ENCODE measurements around the gene SMARCA2.

The SMARCA2 gene

GRCh38 chr9:2132484-2133082 is 117.4 kb downstream of the SMARCA2 start:
- Histone ChIP-seq H4K20me1 (ENCODE audit: insufficient read depth, low read length, poor library complexity, severe bottlenecking) (no peaks in the 10 kb centered on the region), H3K9ac (ENCODE audit: low read depth, low read length, poor library complexity, severe bottlenecking) (no peak overlapping the region), H3K27me3 (ENCODE audit: insufficient read depth, low read length, poor library complexity, severe bottlenecking) (no peaks in the 10 kb centered on the region), H3K79me2 (ENCODE audit: insufficient read depth, low read length) (peaks cover 9% of the 10 kb centered on the region; the same call in 1 of the 2 replicates), H3F3A (ENCODE audit: low read depth) (no peaks in the 10 kb centered on the region), H3K9me3 (ENCODE audit: insufficient read depth, low read depth, low read length) (no peaks in the 10 kb centered on the region), H2AFZ (ENCODE audit: low read length) (no peak overlapping the region), H3K4me1 (ENCODE audit: insufficient read depth, low read length, poor library complexity, severe bottlenecking) (no peaks in the 10 kb centered on the region), H3K4me3 (ENCODE audit: low read length, poor library complexity, severe bottlenecking) (no peak overlapping the region), H3K9me2 (replicated peaks; ENCODE audit: low read depth, low read length) (no peaks in the 10 kb centered on the region), H3K4me2 (ENCODE audit: low read depth, low read length, poor library complexity, severe bottlenecking) (no peak overlapping the region), H3K36me3 (ENCODE audit: insufficient read depth, low read length) (peaks cover 61% of the 10 kb centered on the region; the same call in 1 of the 2 replicates)
- TF ChIP-seq EZH2phosphoT487 (IDR thresholded peaks at IDR 0.05; ENCODE audit: borderline replicate concordance) (no peak), CTCF (conservative IDR thresholded peaks at IDR 0.05; ENCODE audit: low read length) (peak; percentile 76)

GRCh38 chr9:2134391-2134790 is 119.2 kb downstream of the SMARCA2 start:
- no peak overlapping the region for H3K4me3 ChIP-seq (ENCODE audit: low read length, poor library complexity, severe bottlenecking)
- no peak overlapping the region for H3K4me2 ChIP-seq (ENCODE audit: low read depth, low read length, poor library complexity, severe bottlenecking)
- H3K4me1 ChIP-seq (ENCODE audit: insufficient read depth, low read length, poor library complexity, severe bottlenecking) = no peaks in the 10 kb centered on the region
- no peak for TF ChIP-seq EZH2phosphoT487 (IDR thresholded peaks at IDR 0.05; ENCODE audit: borderline replicate concordance)
- no peak for TF ChIP-seq CTCF (conservative IDR thresholded peaks at IDR 0.05; ENCODE audit: low read length)
- no peaks in the 10 kb centered on the region for H3K9me3 ChIP-seq (ENCODE audit: insufficient read depth, low read depth, low read length)
- peaks cover 56% of the 10 kb centered on the region; the same call in 1 of the 2 replicates for H3K36me3 ChIP-seq (ENCODE audit: insufficient read depth, low read length)
- H4K20me1 ChIP-seq (ENCODE audit: insufficient read depth, low read length, poor library complexity, severe bottlenecking) = no peaks in the 10 kb centered on the region
- no peaks in the 10 kb centered on the region for H3K9me2 ChIP-seq (replicated peaks; ENCODE audit: low read depth, low read length)
- no peaks in the 10 kb centered on the region for H3K27me3 ChIP-seq (ENCODE audit: insufficient read depth, low read length, poor library complexity, severe bottlenecking)
- H3K9ac ChIP-seq (ENCODE audit: low read depth, low read length, poor library complexity, severe bottlenecking) = no peak overlapping the region
- H3F3A ChIP-seq (ENCODE audit: low read depth) = no peaks in the 10 kb centered on the region
- H2AFZ ChIP-seq (ENCODE audit: low read length) = no peak overlapping the region
- H3K79me2 ChIP-seq (ENCODE audit: insufficient read depth, low read length) = peaks cover 11% of the 10 kb centered on the region; the same call in 1 of the 2 replicates

- H3K9ac ChIP-seq (ENCODE audit: low read depth, low read length, poor library complexity, severe bottlenecking) = no peak overlapping the region
- H3K79me2 ChIP-seq (ENCODE audit: insufficient read depth, low read length) = peaks cover 14% of the 10 kb centered on the region; the same call in 1 of the 2 replicates
- H3K4me2 ChIP-seq (ENCODE audit: low read depth, low read length, poor library complexity, severe bottlenecking) = no peak overlapping the region
- peaks cover 4% of the 10 kb centered on the region for H3K4me1 ChIP-seq (ENCODE audit: insufficient read depth, low read length, poor library complexity, severe bottlenecking)
- peaks cover 51% of the 10 kb centered on the region; the same call in 1 of the 2 replicates for H3K36me3 ChIP-seq (ENCODE audit: insufficient read depth, low read length)
- no peaks in the 10 kb centered on the region for H3F3A ChIP-seq (ENCODE audit: low read depth)
- H3K27me3 ChIP-seq (ENCODE audit: insufficient read depth, low read length, poor library complexity, severe bottlenecking) = no peaks in the 10 kb centered on the region
- TF ChIP-seq EZH2phosphoT487 (IDR thresholded peaks at IDR 0.05; ENCODE audit: borderline replicate concordance) (no peak), CTCF (conservative IDR thresholded peaks at IDR 0.05; ENCODE audit: low read length) (no peak)
- no peak overlapping the region for H2AFZ ChIP-seq (ENCODE audit: low read length)
- H4K20me1 ChIP-seq (ENCODE audit: insufficient read depth, low read length, poor library complexity, severe bottlenecking) = no peaks in the 10 kb centered on the region
- H3K9me3 ChIP-seq (ENCODE audit: insufficient read depth, low read depth, low read length) = no peaks in the 10 kb centered on the region
- no peak overlapping the region for H3K4me3 ChIP-seq (ENCODE audit: low read length, poor library complexity, severe bottlenecking)
- no peaks in the 10 kb centered on the region for H3K9me2 ChIP-seq (replicated peaks; ENCODE audit: low read depth, low read length)
These were observed 123.5 kb downstream of the SMARCA2 start for GRCh38 chr9:2138646-2139045.
